ENCODE measurements around the gene RIF1. TPM values are rescaled to one million over a fixed set of nuclear protein-coding genes. Genes with fewer than 3 reads are reported as not detected.
A peak's percentile ranks its signal among the peaks of the same experiment; 100 is the strongest.

RIF1 gene, protein sequence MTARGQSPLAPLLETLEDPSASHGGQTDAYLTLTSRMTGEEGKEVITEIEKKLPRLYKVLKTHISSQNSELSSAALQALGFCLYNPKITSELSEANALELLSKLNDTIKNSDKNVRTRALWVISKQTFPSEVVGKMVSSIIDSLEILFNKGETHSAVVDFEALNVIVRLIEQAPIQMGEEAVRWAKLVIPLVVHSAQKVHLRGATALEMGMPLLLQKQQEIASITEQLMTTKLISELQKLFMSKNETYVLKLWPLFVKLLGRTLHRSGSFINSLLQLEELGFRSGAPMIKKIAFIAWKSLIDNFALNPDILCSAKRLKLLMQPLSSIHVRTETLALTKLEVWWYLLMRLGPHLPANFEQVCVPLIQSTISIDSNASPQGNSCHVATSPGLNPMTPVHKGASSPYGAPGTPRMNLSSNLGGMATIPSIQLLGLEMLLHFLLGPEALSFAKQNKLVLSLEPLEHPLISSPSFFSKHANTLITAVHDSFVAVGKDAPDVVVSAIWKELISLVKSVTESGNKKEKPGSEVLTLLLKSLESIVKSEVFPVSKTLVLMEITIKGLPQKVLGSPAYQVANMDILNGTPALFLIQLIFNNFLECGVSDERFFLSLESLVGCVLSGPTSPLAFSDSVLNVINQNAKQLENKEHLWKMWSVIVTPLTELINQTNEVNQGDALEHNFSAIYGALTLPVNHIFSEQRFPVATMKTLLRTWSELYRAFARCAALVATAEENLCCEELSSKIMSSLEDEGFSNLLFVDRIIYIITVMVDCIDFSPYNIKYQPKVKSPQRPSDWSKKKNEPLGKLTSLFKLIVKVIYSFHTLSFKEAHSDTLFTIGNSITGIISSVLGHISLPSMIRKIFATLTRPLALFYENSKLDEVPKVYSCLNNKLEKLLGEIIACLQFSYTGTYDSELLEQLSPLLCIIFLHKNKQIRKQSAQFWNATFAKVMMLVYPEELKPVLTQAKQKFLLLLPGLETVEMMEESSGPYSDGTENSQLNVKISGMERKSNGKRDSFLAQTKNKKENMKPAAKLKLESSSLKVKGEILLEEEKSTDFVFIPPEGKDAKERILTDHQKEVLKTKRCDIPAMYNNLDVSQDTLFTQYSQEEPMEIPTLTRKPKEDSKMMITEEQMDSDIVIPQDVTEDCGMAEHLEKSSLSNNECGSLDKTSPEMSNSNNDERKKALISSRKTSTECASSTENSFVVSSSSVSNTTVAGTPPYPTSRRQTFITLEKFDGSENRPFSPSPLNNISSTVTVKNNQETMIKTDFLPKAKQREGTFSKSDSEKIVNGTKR (N-terminal part only)
- total RNA-seq (10 to 100 TPM; 37.4 to 47.5 (median 42.4) TPM), polyA plus RNA-seq (1 to 10 TPM; 3.4 to 4.4 (median 3.4) TPM)
- long read RNA-seq, donor 1, result 0 reads
- long read RNA-seq, donor 2, result 0 reads

DNA sequence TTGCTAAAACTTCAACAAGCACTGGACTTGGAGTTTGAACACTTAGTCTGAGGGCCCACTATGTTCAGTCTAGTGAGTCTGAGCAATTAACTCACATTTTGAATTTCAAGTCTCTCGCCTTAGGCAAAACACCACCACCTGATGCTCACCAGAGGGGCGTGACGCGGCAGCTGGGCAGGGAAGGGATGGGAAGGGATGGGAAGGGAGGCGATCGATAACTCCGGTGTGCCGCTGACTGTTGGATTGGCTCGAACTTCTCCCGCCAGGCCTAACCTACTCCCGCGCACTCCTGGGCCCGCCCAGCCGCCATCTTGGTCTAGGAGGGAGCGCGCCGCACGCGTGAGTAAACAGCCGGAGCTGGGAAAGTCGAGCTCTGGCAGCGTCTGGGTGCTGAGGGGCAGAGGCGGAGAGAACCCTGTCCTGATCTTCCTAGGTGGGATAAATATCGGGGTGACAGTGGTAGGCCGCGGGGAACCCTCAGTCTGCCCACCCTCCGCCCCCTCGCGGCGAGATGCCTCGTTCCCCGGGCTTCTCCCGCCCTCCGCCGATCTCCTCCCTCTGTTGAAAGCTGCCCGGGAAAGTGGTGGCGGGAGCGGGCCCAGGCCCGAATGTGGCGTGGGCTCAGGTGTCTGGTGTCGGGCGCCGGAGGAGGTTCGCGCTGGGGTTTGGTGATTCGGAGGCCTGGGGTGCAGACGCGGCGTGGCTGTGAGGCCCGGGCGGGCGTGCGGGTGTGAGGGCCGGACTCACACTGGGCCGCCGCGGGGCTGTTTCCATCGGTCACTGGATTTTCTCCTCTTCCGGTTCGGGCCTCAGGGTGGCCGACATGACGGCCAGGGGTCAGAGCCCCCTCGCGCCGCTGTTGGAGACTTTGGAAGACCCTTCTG, at the start of gene RIF1:
RIF1 (plus strand) TSS at position 302 of the 884 bp plus-strand sequence; CDS start at position 824, 522 bp downstream.
- peak within 1 kb of the TSS; percentile 67 to 98 (median 93) for H3K27ac ChIP-seq
- peak within 1 kb of the TSS; percentile 69 to 99 (median 92) for H3K4me3 ChIP-seq
- WGBS, 5 donors, result 0 to 1% (median 1%) methylated on average over 12 to 65 of the region's 65 CpGs
- no peaks in the 10 kb centered on the region for H3K27me3 ChIP-seq (replicated peaks in 1 of 7)
- intact Hi-C loops (cut with DNase I; ENCODE audit: low total_unique reads), result loop anchor here (10.0 kb wide), 1 partner anchor 125 kb away; the partner anchor contains the start of gene NMI
- peaks cover 0 to 35% (median 7%) of the 10 kb centered on the region in 6 donors for H3K36me3 ChIP-seq
- DNase-seq, result peak; percentile 96
- TF ChIP-seq, protein P1, sequence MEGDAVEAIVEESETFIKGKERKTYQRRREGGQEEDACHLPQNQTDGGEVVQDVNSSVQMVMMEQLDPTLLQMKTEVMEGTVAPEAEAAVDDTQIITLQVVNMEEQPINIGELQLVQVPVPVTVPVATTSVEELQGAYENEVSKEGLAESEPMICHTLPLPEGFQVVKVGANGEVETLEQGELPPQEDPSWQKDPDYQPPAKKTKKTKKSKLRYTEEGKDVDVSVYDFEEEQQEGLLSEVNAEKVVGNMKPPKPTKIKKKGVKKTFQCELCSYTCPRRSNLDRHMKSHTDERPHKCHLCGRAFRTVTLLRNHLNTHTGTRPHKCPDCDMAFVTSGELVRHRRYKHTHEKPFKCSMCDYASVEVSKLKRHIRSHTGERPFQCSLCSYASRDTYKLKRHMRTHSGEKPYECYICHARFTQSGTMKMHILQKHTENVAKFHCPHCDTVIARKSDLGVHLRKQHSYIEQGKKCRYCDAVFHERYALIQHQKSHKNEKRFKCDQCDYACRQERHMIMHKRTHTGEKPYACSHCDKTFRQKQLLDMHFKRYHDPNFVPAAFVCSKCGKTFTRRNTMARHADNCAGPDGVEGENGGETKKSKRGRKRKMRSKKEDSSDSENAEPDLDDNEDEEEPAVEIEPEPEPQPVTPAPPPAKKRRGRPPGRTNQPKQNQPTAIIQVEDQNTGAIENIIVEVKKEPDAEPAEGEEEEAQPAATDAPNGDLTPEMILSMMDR (IDR thresholded peaks at IDR 0.05 in 8 of 11, conservative IDR thresholded peaks at IDR 0.05 in 3 of 11), result peak; percentile 39 to 84 (median 75)
- peak; percentile 77 to 88 (median 84) for TF ChIP-seq POLR2AphosphoS5 (IDR thresholded peaks at IDR 0.05)
- TF ChIP-seq POLR2A (IDR thresholded peaks at IDR 0.05), result no peak
- no peaks in the 10 kb centered on the region for H3K9me3 ChIP-seq
- H3K4me1 ChIP-seq, result peaks cover 13 to 46% (median 21%) of the 10 kb centered on the region in 6 donors

DNA sequence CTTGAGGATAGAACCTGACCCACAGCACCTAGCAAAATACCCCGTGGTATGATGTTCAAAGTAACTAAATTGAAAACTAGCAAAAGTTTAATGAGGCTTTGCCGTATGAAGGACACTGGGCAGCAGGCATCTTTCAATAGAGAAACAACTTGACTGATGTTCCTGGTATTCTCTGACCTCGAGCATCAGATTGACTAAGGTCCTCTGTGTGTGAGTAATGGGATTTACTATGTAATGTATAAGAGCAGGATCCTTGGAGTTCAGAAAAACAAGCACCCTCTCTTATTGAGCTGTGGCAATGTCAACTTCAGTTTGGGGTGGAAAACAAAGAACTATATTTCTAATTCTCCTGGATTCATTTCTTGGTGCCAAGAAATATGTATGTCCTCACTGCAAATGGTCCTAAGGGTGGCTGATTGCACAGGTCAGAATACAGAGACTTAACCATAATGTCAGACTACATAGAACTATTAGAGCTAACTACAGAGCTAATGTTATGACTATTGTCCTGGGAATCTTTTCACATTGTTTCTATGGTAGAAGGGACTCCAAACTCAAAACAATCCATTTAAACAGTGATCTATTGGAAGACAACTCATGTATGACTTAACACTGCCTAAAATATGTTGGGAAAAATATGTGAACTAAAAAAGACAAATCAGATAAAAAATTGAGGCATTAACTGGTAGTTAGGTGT, 47.9 kb upstream of the RIF1 start:
- Histone ChIP-seq H3K9me3 (no peaks in the 10 kb centered on the region), H3K27ac (no peak overlapping the region), H3K4me1 (peaks cover 0 to 5% (median 0%) of the 10 kb centered on the region in 6 donors), H3K36me3 (peaks cover 0 to under 1% (median 0%) of the 10 kb centered on the region in 6 donors), H3K27me3 (replicated peaks in 1 of 7) (no peaks in the 10 kb centered on the region), H3K4me3 (no peak overlapping the region)
- no peak for TF ChIP-seq POLR2A (IDR thresholded peaks at IDR 0.05)
- no peak for TF ChIP-seq POLR2AphosphoS5 (IDR thresholded peaks at IDR 0.05)
- TF ChIP-seq, protein P1 (IDR thresholded peaks at IDR 0.05 in 8 of 11, conservative IDR thresholded peaks at IDR 0.05 in 3 of 11), result no peak
- intact Hi-C loops (cut with DNase I; ENCODE audit: low total_unique reads), result no loop called here
- 69 to 92% (median 79%) methylated on average over 3 of the region's 3 CpGs for WGBS, 5 donors
- no peak for DNase-seq

DNA sequence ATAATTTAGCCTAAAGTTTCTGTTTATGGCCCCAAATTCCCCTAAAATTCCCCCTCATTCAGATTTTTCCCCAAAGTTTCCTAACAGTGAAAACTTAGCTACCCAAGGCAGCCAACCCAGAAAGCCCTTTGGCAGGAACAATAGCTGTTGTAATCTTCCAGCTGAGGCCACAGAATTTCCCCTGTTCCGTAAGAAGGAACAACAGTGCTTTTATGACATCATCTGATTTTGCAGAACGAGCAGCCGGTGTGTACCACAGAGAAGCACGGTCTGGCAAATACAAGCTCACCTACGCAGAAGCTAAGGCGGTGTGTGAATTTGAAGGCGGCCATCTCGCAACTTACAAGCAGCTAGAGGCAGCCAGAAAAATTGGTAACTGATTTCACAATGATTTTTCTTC, 46.0 kb upstream of the RIF1 start:
- peaks cover 0 to 6% (median 0%) of the 10 kb centered on the region in 8 donors for H3K9me3 ChIP-seq
- peaks cover 0 to 5% (median 0%) of the 10 kb centered on the region in 6 donors for H3K4me1 ChIP-seq
- no peaks in the 10 kb centered on the region for H3K27me3 ChIP-seq (replicated peaks in 1 of 7)
- peak overlapping the region in 1 of 8 donors; percentile 32 for H3K4me3 ChIP-seq
- WGBS, 5 donors, result 42 to 63% (median 46%) methylated on average over 8 of the region's 8 CpGs
- H3K36me3 ChIP-seq, result peaks cover 0 to 12% (median 0%) of the 10 kb centered on the region in 6 donors
- intact Hi-C loops (cut with DNase I; ENCODE audit: low total_unique reads), result no loop called here
- TF ChIP-seq, protein P1 (IDR thresholded peaks at IDR 0.05 in 8 of 11, conservative IDR thresholded peaks at IDR 0.05 in 3 of 11), result no peak
- TF ChIP-seq POLR2AphosphoS5 (IDR thresholded peaks at IDR 0.05), result peak in 1 of 3 donors; percentile 52
- no peak for TF ChIP-seq POLR2A (IDR thresholded peaks at IDR 0.05)
- DNase-seq, result no peak
- H3K27ac ChIP-seq, result peak overlapping the region in 7 of 8 donors; percentile 23 to 87 (median 66)
